Kidney (tissue), 14 donors: Measurements from ENCODE around the gene ABTB2. TPM values are rescaled to one million over a fixed set of nuclear protein-coding genes. Genes with fewer than 3 reads are reported as not detected.
A peak's percentile ranks its signal among the peaks of the same experiment; 100 is the strongest.

Experiments
- DNase-seq, 5 donors: peaks; one replicate each; pipeline ENCODE4 v3.0.0-alpha.2; 2013 to 2020
- FAIRE-seq: peaks from 2 replicates; lab custom pipeline; 2012; peaks lifted over from hg19 to GRCh38; lab: Jason Lieb, UNC
- H3K27ac ChIP-seq, 2 donors: one replicate each; pipeline ENCODE4 v1.7.0; 2013; ENCODE audit warnings: low read depth in 2 of 2, low read length in 2 of 2, inconsistent platforms in 1 of 2
- H3K27me3 ChIP-seq: one replicate; pipeline ENCODE4 v1.7.1; 2013; ENCODE audit warnings: low read length, inconsistent platforms; ENCODE audit not compliant: control insufficient read depth, insufficient read depth
- H3K36me3 ChIP-seq, 3 donors: one replicate each; pipeline versions ENCODE4 v1.7.0 to v1.7.1; 2013; ENCODE audit warnings: low read length in 3 of 3, control low read depth in 1 of 3, inconsistent platforms in 1 of 3; ENCODE audit not compliant: insufficient read depth in 3 of 3, control insufficient read depth in 2 of 3
- H3K4me1 ChIP-seq, 3 donors: one replicate each; pipeline versions ENCODE4 v1.7.0 to v1.7.1; 2013; ENCODE audit warnings: low read length in 3 of 3, inconsistent platforms in 1 of 3, low read depth in 1 of 3; ENCODE audit not compliant: control insufficient read depth in 2 of 3, insufficient read depth in 2 of 3
- H3K4me3 ChIP-seq, 3 donors: one replicate each; pipeline versions ENCODE4 v1.7.0 to v1.8.1; 2013; ENCODE audit warnings: low read length in 3 of 3, control low read depth in 1 of 3, inconsistent platforms in 1 of 3
- H3K9ac ChIP-seq, 3 donors: one replicate each; pipeline versions ENCODE4 v1.7.0 to v1.7.1; 2013; ENCODE audit warnings: low read length in 3 of 3, control low read depth in 1 of 3, inconsistent platforms in 1 of 3
- H3K9me3 ChIP-seq, 3 donors: one replicate each; pipeline versions ENCODE4 v1.7.0 to v1.7.1; 2013; ENCODE audit warnings: low read length in 3 of 3, control low read depth in 1 of 3, inconsistent platforms in 1 of 3; ENCODE audit not compliant: control insufficient read depth in 2 of 3, insufficient read depth in 1 of 3
- CTCF ChIP-seq: IDR thresholded peaks from 3 replicates; pipeline ENCODE4 v1.5.1; 2012; ENCODE audit warnings: mild to moderate bottlenecking, moderate library complexity, borderline replicate concordance; ENCODE audit not compliant: insufficient read depth; ENCODE audit errors: extremely low read depth
- intact Hi-C: fragments of 100-400 bp; cut with DNase I; formaldehyde crosslinking; loops from one replicate; pipeline ENCODE4 v1.11.1; 2022
- polyA plus RNA-seq: library from polyadenylated mRNA; stranded (reverse); fragments of 350-450 nt; fragmentation: Illumina TruSeq; extraction: RNeasy Lipid Tissue Mini Kit (QIAGEN cat#74804); gene quantifications from one replicate; pipeline ENCODE4 v1.2.3, GENCODE V29; 2014; ENCODE audit warnings: low read depth, low replicate concordance; ENCODE audit not compliant: insufficient read depth
- total RNA-seq: library from RNA; stranded (reverse); fragmentation: NEBNext Ultra II Directional; extraction: Animal tissue kit (Norgen Biotek cat#: 25700); gene quantifications from one replicate; pipeline ENCODE4 v1.2.1, GENCODE V29; 2021
- donor health status: control.
- donor health status: control.
- donor health status: control.
- donor health status: control.
- donor health status: control.
- donor health status: DM: yes; HTN: yes; CAD: no.
- donor health status: Normal renal cell carcinoma (clear cell type).

ABTB2 gene
- total and polyA plus RNA-seq, 2 donors from 2014 or later, result 7.6 to 22.1 TPM

GRCh38 chr11:34351687-34352469 lies 5.9 kb downstream of the ABTB2 start:
- no peaks in the 10 kb centered on the region for H3K9me3 ChIP-seq
- peaks cover 0 to 25% (median 11%) of the 10 kb centered on the region in 3 donors for H3K4me1 ChIP-seq
- H3K27ac ChIP-seq, result no peak overlapping the region
- H3K36me3 ChIP-seq, result no peaks in the 10 kb centered on the region
- no peak for TF ChIP-seq CTCF
- DNase-seq (no peak), FAIRE-seq (no peak)
- peaks cover 11% of the 10 kb centered on the region for H3K27me3 ChIP-seq
- H3K9ac ChIP-seq, result no peak overlapping the region
- H3K4me3 ChIP-seq, result no peak overlapping the region
- intact Hi-C loops, result loop anchor here (10.0 kb wide), 1 partner anchor 177 kb away; no protein-coding TSS in a partner anchor

- Histone ChIP-seq H3K4me3 (no peak overlapping the region), H3K27ac (no peak overlapping the region), H3K9me3 (no peaks in the 10 kb centered on the region), H3K27me3 (peaks cover 8% of the 10 kb centered on the region), H3K4me1 (peaks cover 0 to 23% (median 9%) of the 10 kb centered on the region in 3 donors), H3K9ac (no peak overlapping the region), H3K36me3 (no peaks in the 10 kb centered on the region)
- DNase-seq (no peak), FAIRE-seq (no peak)
- TF ChIP-seq CTCF, result no peak
- intact Hi-C loops, result loop anchor here (10.0 kb wide), 1 partner anchor 176 kb away; no protein-coding TSS in a partner anchor
Observed at GRCh38 chr11:34351051-34351450, 6.8 kb downstream of the ABTB2 start.

- FAIRE-seq (no peak), DNase-seq (peak in 1 of 5 donors; percentile 1)
- Histone ChIP-seq H3K9me3 (no peaks in the 10 kb centered on the region), H3K27me3 (no peaks in the 10 kb centered on the region), H3K4me1 (peaks cover 0 to 22% (median 15%) of the 10 kb centered on the region in 3 donors), H3K4me3 (no peak overlapping the region), H3K27ac (no peak overlapping the region), H3K9ac (no peak overlapping the region), H3K36me3 (no peaks in the 10 kb centered on the region)
- no peak for TF ChIP-seq CTCF
- intact Hi-C loops, result loop anchor here (10.0 kb wide), 1 partner anchor 175 kb away; no protein-coding TSS in a partner anchor
Observed at GRCh38 chr11:34349882-34350281, 7.9 kb downstream of the ABTB2 start.
